ENCODE results near the gene NOSTRIN. TPM values are rescaled to one million over a fixed set of nuclear protein-coding genes. Genes with fewer than 3 reads are reported as not detected.

The NOSTRIN gene
- total and polyA plus RNA-seq, 10 donors = 3.5 to 20.3 (median 10.0) TPM

GRCh38 chr2:168796090-168796577 lies 6.3 kb upstream of the NOSTRIN start:
- TF ChIP-seq POLR2A (IDR thresholded peaks at IDR 0.05) (no peak), POLR2AphosphoS5 (IDR thresholded peaks at IDR 0.05) (no peak)
- TF ChIP-seq, protein P1, sequence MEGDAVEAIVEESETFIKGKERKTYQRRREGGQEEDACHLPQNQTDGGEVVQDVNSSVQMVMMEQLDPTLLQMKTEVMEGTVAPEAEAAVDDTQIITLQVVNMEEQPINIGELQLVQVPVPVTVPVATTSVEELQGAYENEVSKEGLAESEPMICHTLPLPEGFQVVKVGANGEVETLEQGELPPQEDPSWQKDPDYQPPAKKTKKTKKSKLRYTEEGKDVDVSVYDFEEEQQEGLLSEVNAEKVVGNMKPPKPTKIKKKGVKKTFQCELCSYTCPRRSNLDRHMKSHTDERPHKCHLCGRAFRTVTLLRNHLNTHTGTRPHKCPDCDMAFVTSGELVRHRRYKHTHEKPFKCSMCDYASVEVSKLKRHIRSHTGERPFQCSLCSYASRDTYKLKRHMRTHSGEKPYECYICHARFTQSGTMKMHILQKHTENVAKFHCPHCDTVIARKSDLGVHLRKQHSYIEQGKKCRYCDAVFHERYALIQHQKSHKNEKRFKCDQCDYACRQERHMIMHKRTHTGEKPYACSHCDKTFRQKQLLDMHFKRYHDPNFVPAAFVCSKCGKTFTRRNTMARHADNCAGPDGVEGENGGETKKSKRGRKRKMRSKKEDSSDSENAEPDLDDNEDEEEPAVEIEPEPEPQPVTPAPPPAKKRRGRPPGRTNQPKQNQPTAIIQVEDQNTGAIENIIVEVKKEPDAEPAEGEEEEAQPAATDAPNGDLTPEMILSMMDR (IDR thresholded peaks at IDR 0.05 in 8 of 11, conservative IDR thresholded peaks at IDR 0.05 in 3 of 11) = no peak
- no peak overlapping the region for H3K4me3 ChIP-seq
- WGBS, 5 donors = 56 to 83% (median 79%) methylated on average over 8 to 9 of the region's 9 CpGs
- peak overlapping the region in 4 of 8 donors; percentile 10 to 49 (median 24) for H3K27ac ChIP-seq
- DNase-seq = no peak
- no peaks in the 10 kb centered on the region for H3K9me3 ChIP-seq
- intact Hi-C loops (cut with DNase I; ENCODE audit: low total_unique reads) = no loop called here
- H3K36me3 ChIP-seq = no peaks in the 10 kb centered on the region
- H3K4me1 ChIP-seq = peaks cover 4 to 32% (median 14%) of the 10 kb centered on the region in 6 donors
- H3K27me3 ChIP-seq (replicated peaks in 1 of 7) = peaks cover 0 to 6% (median 0%) of the 10 kb centered on the region in 7 donors

DNA sequence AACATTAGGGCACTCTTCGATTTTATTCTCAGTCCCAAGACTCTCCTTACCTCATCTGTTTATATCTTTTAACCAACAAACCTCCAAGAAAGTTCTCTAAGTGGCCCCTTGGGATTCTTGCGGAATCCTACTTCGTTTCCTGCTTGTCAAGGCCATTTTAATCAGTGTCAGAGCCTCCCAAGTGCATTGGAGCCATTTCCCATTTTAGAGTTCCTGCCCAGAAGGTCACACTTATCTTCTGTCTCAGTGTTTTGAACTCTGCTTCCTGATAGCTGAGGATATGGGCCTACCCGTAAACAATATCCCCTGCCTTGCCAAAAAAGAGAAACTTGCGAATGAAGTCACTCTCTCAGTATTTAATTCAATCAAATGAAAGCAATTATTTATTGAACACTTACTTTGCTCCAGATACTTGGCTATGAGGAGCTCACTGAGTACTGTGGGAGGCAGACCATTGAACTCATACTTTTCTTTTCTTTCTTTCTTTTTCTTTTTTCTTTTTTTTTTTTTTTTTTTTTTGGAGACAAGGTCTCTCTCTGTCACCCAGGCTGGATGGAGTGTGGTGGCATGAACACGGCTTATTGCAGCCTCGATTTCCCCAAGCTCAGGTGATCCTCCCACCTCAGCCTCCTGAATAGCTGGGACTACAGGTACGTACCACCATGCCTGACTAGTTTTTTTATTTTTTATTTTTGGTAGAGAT lies 5.7 kb upstream of the NOSTRIN start:
- peak overlapping the region in 3 of 8 donors; percentile 10 to 49 (median 13) for H3K27ac ChIP-seq

DNA sequence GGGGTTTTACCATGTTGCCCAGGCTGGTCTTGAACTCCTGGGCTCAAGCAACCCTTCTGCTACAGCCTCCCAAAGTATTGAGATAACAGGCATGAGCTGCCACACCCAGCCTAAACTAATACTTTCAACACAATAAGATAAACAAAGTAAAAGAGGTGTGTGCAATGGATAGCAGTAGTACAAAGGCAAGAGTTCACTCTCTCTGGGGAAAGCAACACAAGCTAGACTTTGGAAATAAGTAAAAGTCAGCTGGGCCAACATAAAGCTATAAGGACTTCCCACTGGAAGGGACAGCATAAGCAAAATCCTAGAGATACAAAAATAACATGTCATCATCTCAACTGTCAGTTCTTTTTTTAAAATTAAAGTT lies 5.2 kb upstream of the NOSTRIN start:
- Histone ChIP-seq H3K27me3 (replicated peaks in 1 of 7) (peaks cover 0 to 6% (median 0%) of the 10 kb centered on the region in 7 donors), H3K9me3 (no peaks in the 10 kb centered on the region), H3K4me3 (no peak overlapping the region), H3K27ac (no peak overlapping the region), H3K36me3 (no peaks in the 10 kb centered on the region), H3K4me1 (peaks cover 4 to 34% (median 14%) of the 10 kb centered on the region in 6 donors)
- no peak for DNase-seq
- TF ChIP-seq POLR2AphosphoS5 (IDR thresholded peaks at IDR 0.05) (no peak), POLR2A (IDR thresholded peaks at IDR 0.05) (no peak)
- TF ChIP-seq, protein P1 (IDR thresholded peaks at IDR 0.05 in 8 of 11, conservative IDR thresholded peaks at IDR 0.05 in 3 of 11) = no peak
- intact Hi-C loops (cut with DNase I; ENCODE audit: low total_unique reads) = no loop called here

More for the DNA sequence above, 5.7 kb upstream of the NOSTRIN start:
- H3K4me1 ChIP-seq = peaks cover 4 to 32% (median 14%) of the 10 kb centered on the region in 6 donors
- H3K4me3 ChIP-seq = no peak overlapping the region
- intact Hi-C loops (cut with DNase I; ENCODE audit: low total_unique reads) = no loop called here
- H3K9me3 ChIP-seq = no peaks in the 10 kb centered on the region
- no peaks in the 10 kb centered on the region for H3K36me3 ChIP-seq
- peaks cover 0 to 6% (median 0%) of the 10 kb centered on the region in 7 donors for H3K27me3 ChIP-seq (replicated peaks in 1 of 7)
- TF ChIP-seq POLR2AphosphoS5 (IDR thresholded peaks at IDR 0.05) (peak in 1 of 3 donors; percentile 43), POLR2A (IDR thresholded peaks at IDR 0.05) (no peak)
- TF ChIP-seq, protein P1 (IDR thresholded peaks at IDR 0.05 in 8 of 11, conservative IDR thresholded peaks at IDR 0.05 in 3 of 11) = no peak
- DNase-seq = no peak
- WGBS, 5 donors = 51 to 68% (median 59%) methylated on average over 8 of the region's 8 CpGs

GRCh38 chr2:168798076-168798887 lies 4.2 kb upstream of the NOSTRIN start:
- TF ChIP-seq, protein P1 (IDR thresholded peaks at IDR 0.05 in 8 of 11, conservative IDR thresholded peaks at IDR 0.05 in 3 of 11) = no peak
- no peak for TF ChIP-seq POLR2AphosphoS5 (IDR thresholded peaks at IDR 0.05)
- no peak for TF ChIP-seq POLR2A (IDR thresholded peaks at IDR 0.05)

More at GRCh38 chr2:168798076-168798887, 4.2 kb upstream of the NOSTRIN start:
- Histone ChIP-seq H3K4me3 (no peak overlapping the region), H3K9me3 (no peaks in the 10 kb centered on the region), H3K27me3 (replicated peaks in 1 of 7) (peaks cover 0 to 6% (median 0%) of the 10 kb centered on the region in 7 donors), H3K4me1 (peaks cover 7 to 37% (median 16%) of the 10 kb centered on the region in 6 donors), H3K36me3 (no peaks in the 10 kb centered on the region), H3K27ac (no peak overlapping the region)
- DNase-seq = no peak
- 73 to 82% (median 78%) methylated on average over 13 of the region's 13 CpGs for WGBS, 5 donors
- intact Hi-C loops (cut with DNase I; ENCODE audit: low total_unique reads) = no loop called here
